Hepatocyte (in vitro differentiated cells): ENCODE data around the gene C1QTNF4. TPM values are rescaled to one million over a fixed set of nuclear protein-coding genes. Genes with fewer than 3 reads are reported as not detected.
A peak's percentile ranks its signal among the peaks of the same experiment; 100 is the strongest.

Experiments used
- DNase-seq: peaks from one replicate; pipeline ENCODE4 v3.0.0-alpha.2; 2016; ENCODE audit warnings: low spot score
- H2AFZ ChIP-seq: fragments of 200-600 bp; sonication (generic); 2 replicates; pipeline ENCODE4 v1.6.0; 2016; ENCODE audit warnings: antibody characterized with exemption, mild to moderate bottlenecking
- H3K27ac ChIP-seq: fragments of 200-600 bp; sonication (generic); 2 replicates; pipeline ENCODE4 v1.5.1; 2016; ENCODE audit warnings: mild to moderate bottlenecking
- H3K27me3 ChIP-seq: fragments of 200-600 bp; sonication (generic); 2 replicates; pipeline ENCODE4 v1.6.1; 2016
- H3K36me3 ChIP-seq: fragments of 200-600 bp; sonication (generic); replicated peaks from 2 replicates; pipeline ENCODE4 v1.5.1; 2016; ENCODE audit warnings: low read depth; ENCODE audit not compliant: insufficient read depth
- H3K4me1 ChIP-seq: fragments of 200-600 bp; sonication (generic); 2 replicates; pipeline ENCODE4 v1.5.1; 2016; ENCODE audit warnings: mild to moderate bottlenecking, moderate library complexity; ENCODE audit not compliant: insufficient read depth
- H3K4me2 ChIP-seq: fragments of 200-600 bp; sonication (generic); 2 replicates; pipeline ENCODE4 v1.6.0; 2016
- H3K4me3 ChIP-seq: fragments of 200-600 bp; sonication (generic); 2 replicates; pipeline ENCODE4 v1.5.1; 2016; ENCODE audit warnings: mild to moderate bottlenecking
- H3K79me2 ChIP-seq: fragments of 200-600 bp; sonication (generic); 2 replicates; pipeline ENCODE4 v1.6.0; 2017; ENCODE audit warnings: mild to moderate bottlenecking
- H3K9me2 ChIP-seq: fragments of 200-600 bp; sonication (generic); replicated peaks from 2 replicates; pipeline ENCODE4 v1.6.0; 2017; ENCODE audit warnings: mild to moderate bottlenecking; ENCODE audit not compliant: insufficient read depth
- H3K9me3 ChIP-seq: fragments of 200-600 bp; sonication (generic); 2 replicates; pipeline ENCODE4 v1.5.1; 2016; ENCODE audit warnings: low read depth, mild to moderate bottlenecking
- H4K20me1 ChIP-seq: fragments of 200-600 bp; sonication (generic); 2 replicates; pipeline ENCODE4 v1.6.0; 2016; ENCODE audit warnings: mild to moderate bottlenecking; ENCODE audit not compliant: insufficient read depth, poor library complexity, severe bottlenecking
- CTCF ChIP-seq: fragments of 200-600 bp; sonication (generic); IDR thresholded peaks from 2 replicates; pipeline ENCODE4 v1.5.1; 2016; ENCODE audit warnings: antibody characterized with exemption, mild to moderate bottlenecking; ENCODE audit not compliant: poor library complexity
- EZH2 ChIP-seq: fragments of 200-600 bp; sonication (generic); IDR thresholded peaks from 2 replicates; pipeline ENCODE4 v1.6.1; 2016; ENCODE audit warnings: antibody characterized with exemption, mild to moderate bottlenecking, borderline replicate concordance
- EZH2phosphoT487 ChIP-seq: fragments of 200-600 bp; sonication (generic); IDR thresholded peaks from one replicate; pipeline ENCODE4 v1.6.1; 2018; ENCODE audit warnings: antibody characterized with exemption, mild to moderate bottlenecking, low read depth, moderate library complexity; ENCODE audit not compliant: unreplicated experiment, severe bottlenecking
- WGBS: methylation state at CpG from one replicate; pipeline ENCODE4 v1.1.6; 2016; ENCODE audit warnings: low lambda C conversion rate; ENCODE audit errors: missing lambda C conversion rate; 5-methylcytosine and 5-hydroxymethylcytosine counted together
- polyA plus RNA-seq: library from polyadenylated mRNA; unstranded; fragments of >200 nt; fragmentation: Nextera tagmentation; extraction: Ambion mirVana; gene quantifications from 2 replicates; pipeline ENCODE4 v1.2.1, GENCODE V29; 2016
- total RNA-seq: library from RNA; depleted of rRNA; stranded (reverse); fragments of >200 nt; gene quantifications from 2 replicates; pipeline ENCODE4 v1.2.3, GENCODE V29; 2014

C1QTNF4 gene
- total and polyA plus RNA-seq, 2 experiments from 2014 or later = 0.50 to 0.73 TPM

GRCh38 chr11:47631473-47631872 lies 37.3 kb upstream of the C1QTNF4 start:
- no peaks in the 10 kb centered on the region for H3K79me2 ChIP-seq
- no peaks in the 10 kb centered on the region for H4K20me1 ChIP-seq
- no peak overlapping the region for H3K4me3 ChIP-seq
- no peak overlapping the region for H3K27ac ChIP-seq
- peaks cover 5% of the 10 kb centered on the region for H3K4me1 ChIP-seq
- no peak overlapping the region for H2AFZ ChIP-seq
- H3K4me2 ChIP-seq = no peak overlapping the region
- TF ChIP-seq EZH2phosphoT487 = no peak
- TF ChIP-seq EZH2 = no peak
- no peak for TF ChIP-seq CTCF
- H3K36me3 ChIP-seq = peaks cover 5% of the 10 kb centered on the region
- no peaks in the 10 kb centered on the region for H3K9me3 ChIP-seq
- H3K27me3 ChIP-seq = no peaks in the 10 kb centered on the region
- WGBS = 77% methylated on average over 5 of the region's 5 CpGs
- DNase-seq = no peak
- H3K9me2 ChIP-seq = no peaks in the 10 kb centered on the region

- peak; percentile 48 for DNase-seq
- no peak overlapping the region for H3K27ac ChIP-seq
- H3K27me3 ChIP-seq = no peaks in the 10 kb centered on the region
- H3K9me3 ChIP-seq = no peaks in the 10 kb centered on the region
- no peak overlapping the region for H3K4me3 ChIP-seq
- H2AFZ ChIP-seq = no peak overlapping the region
- no peaks in the 10 kb centered on the region for H4K20me1 ChIP-seq
- H3K4me1 ChIP-seq = peaks cover 5% of the 10 kb centered on the region
- TF ChIP-seq CTCF = no peak
- peak; percentile 72 for TF ChIP-seq EZH2phosphoT487
- H3K4me2 ChIP-seq = no peak overlapping the region
- no peaks in the 10 kb centered on the region for H3K79me2 ChIP-seq
- H3K9me2 ChIP-seq = no peaks in the 10 kb centered on the region
- 30% methylated on average over 4 of the region's 4 CpGs for WGBS
- peaks cover 5% of the 10 kb centered on the region for H3K36me3 ChIP-seq
Observed at GRCh38 chr11:47628026-47628425, 33.8 kb upstream of the C1QTNF4 start.

GRCh38 chr11:47626234-47626633 lies 32.0 kb upstream of the C1QTNF4 start:
- Histone ChIP-seq H3K79me2 (no peaks in the 10 kb centered on the region), H3K4me1 (peaks cover 5% of the 10 kb centered on the region), H3K4me3 (no peak overlapping the region), H3K4me2 (no peak overlapping the region), H3K9me3 (no peaks in the 10 kb centered on the region), H2AFZ (no peak overlapping the region), H4K20me1 (no peaks in the 10 kb centered on the region), H3K9me2 (no peaks in the 10 kb centered on the region), H3K36me3 (peaks cover 5% of the 10 kb centered on the region), H3K27me3 (no peaks in the 10 kb centered on the region), H3K27ac (no peak overlapping the region)
- 97% methylated on average over 8 of the region's 8 CpGs for WGBS
- TF ChIP-seq CTCF = no peak
- no peak for TF ChIP-seq EZH2
- TF ChIP-seq EZH2phosphoT487 = no peak
- no peak for DNase-seq

- H3K79me2 ChIP-seq = no peaks in the 10 kb centered on the region
- no peaks in the 10 kb centered on the region for H4K20me1 ChIP-seq
- no peak overlapping the region for H3K27ac ChIP-seq
- TF ChIP-seq CTCF = no peak
- no peak for TF ChIP-seq EZH2phosphoT487
- no peak for TF ChIP-seq EZH2
- no peaks in the 10 kb centered on the region for H3K9me3 ChIP-seq
- H3K4me1 ChIP-seq = no peaks in the 10 kb centered on the region
- 96% methylated on average over 2 of the region's 2 CpGs for WGBS
- H3K27me3 ChIP-seq = no peaks in the 10 kb centered on the region
- H3K4me2 ChIP-seq = no peak overlapping the region
- no peaks in the 10 kb centered on the region for H3K9me2 ChIP-seq
- H3K4me3 ChIP-seq = no peak overlapping the region
- no peak for DNase-seq
- H2AFZ ChIP-seq = no peak overlapping the region
- peaks cover 2% of the 10 kb centered on the region for H3K36me3 ChIP-seq
Observed at GRCh38 chr11:47620836-47621378, 26.7 kb upstream of the C1QTNF4 start.
